DMS53 treated with DMSO at 0.1 percent for 48 hours (cell line): ENCODE measurements around the gene AARS1.
A peak's percentile ranks its signal among the peaks of the same experiment; 100 is the strongest.
"Not testable (repeated sequence)": the region's sequence is repeated elsewhere in the genome, so short reads cannot be mapped to it uniquely, and the experiment has no call there.

Experiments
- DNase-seq: peaks from one replicate; lab custom pipeline; 2025; ENCODE audit not compliant: unreplicated experiment; lab: John Stamatoyannopoulos, UW

Gene AARS1

GRCh38 chr16:70271696-70272095, 17.6 kb downstream of the AARS1 start:
- no peak for DNase-seq

GRCh38 chr16:70270176-70270575, 19.1 kb downstream of the AARS1 start:
- DNase-seq: no peak

- DNase-seq: no peak
Observed at GRCh38 chr16:70269471-70269870, 19.8 kb downstream of the AARS1 start.

GRCh38 chr16:70267922-70268321, 21.4 kb downstream of the AARS1 start:
- DNase-seq: not testable (repeated sequence)

- DNase-seq: no peak
Observed at GRCh38 chr16:70267516-70267915, 21.8 kb downstream of the AARS1 start.

- DNase-seq: not testable (repeated sequence)
Observed at GRCh38 chr16:70259903-70260302, 29.4 kb downstream of the AARS1 start.

- no peak for DNase-seq
Observed at GRCh38 chr16:70258946-70259345, 30.4 kb downstream of the AARS1 start.

- no peak for DNase-seq
Observed at GRCh38 chr16:70258065-70258464, 31.2 kb downstream of the AARS1 start.

- no peak for DNase-seq
Observed at GRCh38 chr16:70257391-70257790, 31.9 kb downstream of the AARS1 start.

GRCh38 chr16:70255574-70255973, 33.7 kb downstream of the AARS1 start:
- no peak for DNase-seq

- no peak for DNase-seq
Observed at GRCh38 chr16:70254965-70255286, 34.4 kb downstream of the AARS1 start.

GRCh38 chr16:70254180-70254964, 34.9 kb downstream of the AARS1 start:
- no peak for DNase-seq

- no peak for DNase-seq
Observed at GRCh38 chr16:70253291-70254106, 35.8 kb downstream of the AARS1 start.

GRCh38 chr16:70252355-70252988, 36.8 kb downstream of the AARS1 start:
- DNase-seq: no peak

- DNase-seq: peak; percentile 84
Observed at GRCh38 chr16:70251629-70252354, 37.5 kb downstream of the AARS1 start, which contains the start of gene EXOSC6. Gene EXOSC6, minus strand, starts transcription at chr16:70251940. Its CDS starts 40 bp downstream, at chr16:70251900.

GRCh38 chr16:70250748-70251628, 38.3 kb downstream of the AARS1 start:
- DNase-seq: no peak

- DNase-seq: not testable (repeated sequence)
Observed at GRCh38 chr16:70249697-70250096, 39.6 kb downstream of the AARS1 start.

GRCh38 chr16:70238773-70239172, 50.5 kb downstream of the AARS1 start:
- not testable (repeated sequence) for DNase-seq

GRCh38 chr16:70231831-70232230, 57.5 kb downstream of the AARS1 start:
- not testable (repeated sequence) for DNase-seq

- DNase-seq: not testable (repeated sequence)
Observed at GRCh38 chr16:70226024-70226423, 63.3 kb downstream of the AARS1 start.
